GM21381 (cell line): ENCODE results near the gene HDAC5.

Experiments used
- ATAC-seq: cut with Tn5 transposase; IDR thresholded peaks from one replicate; pipeline ENCODE4 v1.9.1; 2021; ENCODE audit warnings: mild to moderate bottlenecking, moderate library complexity; ENCODE audit not compliant: unreplicated experiment

HDAC5 gene

GRCh38 chr17:44091200-44091997 is 32.0 kb downstream of the HDAC5 start:
- ATAC-seq: no peak

GRCh38 chr17:44088254-44088653 is 35.2 kb downstream of the HDAC5 start:
- ATAC-seq: no peak

- no peak for ATAC-seq
Measured at GRCh38 chr17:44087319-44087718, 36.1 kb downstream of the HDAC5 start.

- no peak for ATAC-seq
Measured at GRCh38 chr17:44086364-44087311, 36.8 kb downstream of the HDAC5 start.

- no peak for ATAC-seq
Measured at GRCh38 chr17:44085908-44086307, 37.5 kb downstream of the HDAC5 start.

GRCh38 chr17:44084921-44085320 is 38.5 kb downstream of the HDAC5 start:
- no peak for ATAC-seq

- no peak for ATAC-seq
Measured at GRCh38 chr17:44084131-44084538, 39.3 kb downstream of the HDAC5 start.

- ATAC-seq: no peak
Measured at GRCh38 chr17:44083250-44083849, 40.1 kb downstream of the HDAC5 start.

- ATAC-seq: no peak
Measured at GRCh38 chr17:44082256-44082927, 41.0 kb downstream of the HDAC5 start.

GRCh38 chr17:44081681-44082080 is 41.8 kb downstream of the HDAC5 start:
- ATAC-seq: no peak

GRCh38 chr17:44079877-44080821 is 43.3 kb downstream of the HDAC5 start:
- ATAC-seq: no peak

GRCh38 chr17:44078412-44078811 is 45.0 kb downstream of the HDAC5 start:
- no peak for ATAC-seq

GRCh38 chr17:44077595-44077909 is 45.9 kb downstream of the HDAC5 start:
- ATAC-seq: no peak

GRCh38 chr17:44076716-44077594 is 46.5 kb downstream of the HDAC5 start:
- no peak for ATAC-seq

- no peak for ATAC-seq
Measured at GRCh38 chr17:44075598-44076293, 47.7 kb downstream of the HDAC5 start.

GRCh38 chr17:44074911-44075285 is 48.5 kb downstream of the HDAC5 start:
- ATAC-seq: no peak

- no peak for ATAC-seq
Measured at GRCh38 chr17:44074231-44074910, 49.1 kb downstream of the HDAC5 start.

- no peak for ATAC-seq
Measured at GRCh38 chr17:44071772-44072171, 51.7 kb downstream of the HDAC5 start.
